Measurements from ENCODE around the gene HNRNPF.

Gene HNRNPF

GRCh38 chr10:43401627-43402026, 7.4 kb downstream of the HNRNPF start:
- TF ChIP-seq, protein P1, sequence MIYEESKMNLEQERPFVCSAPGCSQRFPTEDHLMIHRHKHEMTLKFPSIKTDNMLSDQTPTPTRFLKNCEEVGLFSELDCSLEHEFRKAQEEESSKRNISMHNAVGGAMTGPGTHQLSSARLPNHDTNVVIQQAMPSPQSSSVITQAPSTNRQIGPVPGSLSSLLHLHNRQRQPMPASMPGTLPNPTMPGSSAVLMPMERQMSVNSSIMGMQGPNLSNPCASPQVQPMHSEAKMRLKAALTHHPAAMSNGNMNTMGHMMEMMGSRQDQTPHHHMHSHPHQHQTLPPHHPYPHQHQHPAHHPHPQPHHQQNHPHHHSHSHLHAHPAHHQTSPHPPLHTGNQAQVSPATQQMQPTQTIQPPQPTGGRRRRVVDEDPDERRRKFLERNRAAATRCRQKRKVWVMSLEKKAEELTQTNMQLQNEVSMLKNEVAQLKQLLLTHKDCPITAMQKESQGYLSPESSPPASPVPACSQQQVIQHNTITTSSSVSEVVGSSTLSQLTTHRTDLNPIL (CRISPR knock-in tag; IDR thresholded peaks at IDR 0.05; ENCODE audit: low read depth): no peak
- TF ChIP-seq ZNF8 (CRISPR knock-in tag; IDR thresholded peaks at IDR 0.05) (no peak), ARNTL (CRISPR knock-in tag; IDR thresholded peaks at IDR 0.05; ENCODE audit: borderline replicate concordance, low read depth) (no peak), GLIS3 (CRISPR knock-in tag; IDR thresholded peaks at IDR 0.05) (no peak), CSDC2 (CRISPR knock-in tag; IDR thresholded peaks at IDR 0.05) (no peak), ZFP3 (CRISPR knock-in tag; IDR thresholded peaks at IDR 0.05) (no peak), ZFP30 (CRISPR knock-in tag; IDR thresholded peaks at IDR 0.05) (no peak), RARB (CRISPR knock-in tag; IDR thresholded peaks at IDR 0.05) (no peak), TOX (CRISPR knock-in tag; IDR thresholded peaks at IDR 0.05; ENCODE audit: borderline replicate concordance) (no peak), ZNF70 (CRISPR knock-in tag; IDR thresholded peaks at IDR 0.05) (no peak), TSHZ2 (CRISPR knock-in tag; IDR thresholded peaks at IDR 0.05) (no peak), POU6F1 (CRISPR knock-in tag; IDR thresholded peaks at IDR 0.05; ENCODE audit: borderline replicate concordance, low read depth) (no peak), ZNF565 (CRISPR knock-in tag; conservative IDR thresholded peaks at IDR 0.05; ENCODE audit: low read depth) (no peak), ESRRG (CRISPR knock-in tag; IDR thresholded peaks at IDR 0.05) (no peak), BACH2 (CRISPR knock-in tag; IDR thresholded peaks at IDR 0.05; ENCODE audit: borderline replicate concordance) (no peak), ISL1 (CRISPR knock-in tag; IDR thresholded peaks at IDR 0.05) (no peak), PPARA (CRISPR knock-in tag; IDR thresholded peaks at IDR 0.05; ENCODE audit: borderline replicate concordance) (no peak)
- TF ChIP-seq, protein P2, sequence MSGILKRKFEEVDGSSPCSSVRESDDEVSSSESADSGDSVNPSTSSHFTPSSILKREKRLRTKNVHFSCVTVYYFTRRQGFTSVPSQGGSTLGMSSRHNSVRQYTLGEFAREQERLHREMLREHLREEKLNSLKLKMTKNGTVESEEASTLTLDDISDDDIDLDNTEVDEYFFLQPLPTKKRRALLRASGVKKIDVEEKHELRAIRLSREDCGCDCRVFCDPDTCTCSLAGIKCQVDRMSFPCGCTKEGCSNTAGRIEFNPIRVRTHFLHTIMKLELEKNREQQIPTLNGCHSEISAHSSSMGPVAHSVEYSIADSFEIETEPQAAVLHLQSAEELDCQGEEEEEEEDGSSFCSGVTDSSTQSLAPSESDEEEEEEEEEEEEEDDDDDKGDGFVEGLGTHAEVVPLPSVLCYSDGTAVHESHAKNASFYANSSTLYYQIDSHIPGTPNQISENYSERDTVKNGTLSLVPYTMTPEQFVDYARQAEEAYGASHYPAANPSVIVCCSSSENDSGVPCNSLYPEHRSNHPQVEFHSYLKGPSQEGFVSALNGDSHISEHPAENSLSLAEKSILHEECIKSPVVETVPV (CRISPR knock-in tag; IDR thresholded peaks at IDR 0.05): no peak

GRCh38 chr10:43399320-43400310, 9.4 kb downstream of the HNRNPF start:
- no peak for ATAC-seq
- no peak for TF ChIP-seq ZFP3 (CRISPR knock-in tag; IDR thresholded peaks at IDR 0.05)
- no peak for TF ChIP-seq RARB (CRISPR knock-in tag; IDR thresholded peaks at IDR 0.05)
- TF ChIP-seq ZNF70 (CRISPR knock-in tag; IDR thresholded peaks at IDR 0.05): no peak
- no peak for TF ChIP-seq SNAI2 (CRISPR knock-in tag; IDR thresholded peaks at IDR 0.05)
- no peak for TF ChIP-seq ARNTL (CRISPR knock-in tag; IDR thresholded peaks at IDR 0.05; ENCODE audit: borderline replicate concordance, low read depth)
- TF ChIP-seq PPARA (CRISPR knock-in tag; IDR thresholded peaks at IDR 0.05; ENCODE audit: borderline replicate concordance): no peak
- TF ChIP-seq TOX (CRISPR knock-in tag; IDR thresholded peaks at IDR 0.05; ENCODE audit: borderline replicate concordance): no peak
- no peak for TF ChIP-seq PATZ1 (CRISPR knock-in tag; IDR thresholded peaks at IDR 0.05; ENCODE audit: borderline replicate concordance)
- TF ChIP-seq, protein P2 (CRISPR knock-in tag; IDR thresholded peaks at IDR 0.05): no peak
- no peak for TF ChIP-seq BACH2 (CRISPR knock-in tag; IDR thresholded peaks at IDR 0.05; ENCODE audit: borderline replicate concordance)
- no peak for TF ChIP-seq ZC3H10 (CRISPR knock-in tag; IDR thresholded peaks at IDR 0.05)
- TF ChIP-seq POU6F1 (CRISPR knock-in tag; IDR thresholded peaks at IDR 0.05; ENCODE audit: borderline replicate concordance, low read depth): no peak
- TF ChIP-seq ZNF565 (CRISPR knock-in tag; conservative IDR thresholded peaks at IDR 0.05; ENCODE audit: low read depth): no peak
- TF ChIP-seq, protein P1 (CRISPR knock-in tag; IDR thresholded peaks at IDR 0.05; ENCODE audit: low read depth): no peak

More at GRCh38 chr10:43401627-43402026, 7.4 kb downstream of the HNRNPF start:
- no peak for ATAC-seq
